Stimulated activated CD8-positive, alpha-beta memory T cell treated with anti-CD3 and anti-CD28 coated beads, Interleukin-15, amount 100 ng/mL, for 24 hours (primary cell): ENCODE measurements around the gene ARHGEF28.

Experiments used
- DNase-seq: peaks from one replicate; pipeline ENCODE4 v3.0.0-alpha.2; 2020; ENCODE audit warnings: low read depth

ARHGEF28 gene

GRCh38 chr5:73857446-73857845 lies 231.4 kb downstream of the ARHGEF28 start:
- no peak for DNase-seq

DNA sequence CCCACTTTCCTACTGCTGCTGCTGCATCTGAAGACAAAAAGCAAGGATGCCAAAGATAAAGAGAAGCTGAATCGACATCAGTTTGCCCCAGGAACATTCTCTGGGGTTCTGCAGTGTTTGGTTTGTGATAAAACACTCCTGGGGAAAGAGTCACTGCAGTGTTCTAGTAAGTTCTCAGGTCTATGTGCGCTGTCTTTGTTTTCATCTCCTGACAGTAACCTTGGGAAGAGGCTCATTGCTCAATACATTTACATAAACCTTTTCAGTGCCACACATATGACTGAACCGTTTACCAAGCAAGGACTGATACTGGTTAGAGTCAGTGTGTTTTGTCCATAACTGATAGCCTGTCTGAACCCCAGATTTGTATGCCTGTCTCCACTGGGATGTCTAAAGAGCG lies 232.1 kb downstream of the ARHGEF28 start:
- DNase-seq: no peak

DNA sequence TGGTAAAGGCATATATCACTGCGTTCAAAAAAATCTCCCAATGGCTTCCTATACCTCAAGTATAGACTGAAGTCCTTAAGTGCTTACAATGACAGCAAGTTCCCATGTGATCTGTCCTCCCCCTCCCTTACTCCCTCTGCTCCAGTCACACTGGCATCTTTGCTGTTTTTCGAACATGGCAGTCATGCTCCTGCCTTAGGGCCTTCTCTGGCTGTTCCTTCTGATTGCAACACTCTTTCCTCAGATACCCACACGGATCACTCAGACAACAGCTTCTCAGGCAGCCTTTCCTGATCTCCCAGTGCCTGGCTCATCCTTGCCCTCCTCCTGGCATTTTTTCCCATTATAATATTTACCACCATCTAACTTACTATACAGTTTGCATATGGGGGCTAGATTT lies 232.8 kb downstream of the ARHGEF28 start:
- DNase-seq: no peak

GRCh38 chr5:73859696-73860095 lies 233.7 kb downstream of the ARHGEF28 start:
- DNase-seq: no peak

DNA sequence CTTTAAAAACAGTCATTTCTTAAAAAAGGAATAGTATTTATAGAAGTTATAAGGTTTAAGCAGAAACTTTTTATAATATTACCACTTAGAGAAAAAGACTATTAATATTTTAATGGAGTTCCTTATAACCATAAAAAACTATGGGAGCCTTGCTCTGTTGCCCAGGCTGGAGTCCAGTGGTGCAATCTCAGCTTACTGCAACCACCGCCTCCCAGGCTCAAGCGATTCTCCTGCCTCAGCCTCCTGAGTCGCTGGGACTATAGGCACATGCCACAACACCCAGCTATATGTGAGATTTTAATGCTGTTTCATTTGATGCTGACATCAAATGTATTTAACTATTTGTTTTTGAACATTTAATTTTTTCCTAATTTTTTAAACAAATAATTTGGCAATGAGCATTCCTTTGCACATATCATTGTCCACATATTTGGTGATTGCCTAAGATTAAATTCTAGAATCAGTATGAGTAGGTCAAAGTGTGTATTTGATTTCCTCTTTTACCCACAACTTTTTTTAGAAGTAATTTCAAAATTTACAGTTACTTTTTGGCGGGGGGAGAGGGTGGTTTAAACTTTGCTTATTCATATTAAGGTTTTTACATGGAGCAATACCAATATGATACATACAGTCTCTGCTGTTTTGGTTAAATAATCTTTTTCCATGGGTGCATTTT lies 235.5 kb downstream of the ARHGEF28 start:
- no peak for DNase-seq

GRCh38 chr5:73862796-73863195 lies 236.8 kb downstream of the ARHGEF28 start:
- no peak for DNase-seq

- DNase-seq: no peak
Observed at GRCh38 chr5:73863876-73864275, 237.9 kb downstream of the ARHGEF28 start.

DNA sequence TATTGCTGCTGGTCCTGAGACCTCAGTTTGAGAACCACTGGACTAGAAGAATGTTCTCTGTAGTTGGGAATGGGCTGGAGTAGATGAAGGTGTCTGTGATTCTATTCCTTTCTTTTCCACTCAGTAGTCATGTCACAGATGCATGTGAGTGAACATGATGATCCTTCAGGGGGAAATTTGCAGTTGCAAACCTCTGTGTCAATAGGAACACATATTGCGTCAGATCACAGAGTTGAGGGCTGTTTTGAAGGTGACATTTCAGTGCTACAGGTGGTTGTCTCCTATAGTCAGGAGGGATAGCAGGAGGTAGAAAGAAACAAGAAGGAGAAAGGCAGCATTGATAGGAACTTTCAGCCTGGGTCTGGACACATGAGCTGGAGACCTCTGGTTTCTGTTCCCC lies 239.3 kb downstream of the ARHGEF28 start:
- DNase-seq: no peak

DNA sequence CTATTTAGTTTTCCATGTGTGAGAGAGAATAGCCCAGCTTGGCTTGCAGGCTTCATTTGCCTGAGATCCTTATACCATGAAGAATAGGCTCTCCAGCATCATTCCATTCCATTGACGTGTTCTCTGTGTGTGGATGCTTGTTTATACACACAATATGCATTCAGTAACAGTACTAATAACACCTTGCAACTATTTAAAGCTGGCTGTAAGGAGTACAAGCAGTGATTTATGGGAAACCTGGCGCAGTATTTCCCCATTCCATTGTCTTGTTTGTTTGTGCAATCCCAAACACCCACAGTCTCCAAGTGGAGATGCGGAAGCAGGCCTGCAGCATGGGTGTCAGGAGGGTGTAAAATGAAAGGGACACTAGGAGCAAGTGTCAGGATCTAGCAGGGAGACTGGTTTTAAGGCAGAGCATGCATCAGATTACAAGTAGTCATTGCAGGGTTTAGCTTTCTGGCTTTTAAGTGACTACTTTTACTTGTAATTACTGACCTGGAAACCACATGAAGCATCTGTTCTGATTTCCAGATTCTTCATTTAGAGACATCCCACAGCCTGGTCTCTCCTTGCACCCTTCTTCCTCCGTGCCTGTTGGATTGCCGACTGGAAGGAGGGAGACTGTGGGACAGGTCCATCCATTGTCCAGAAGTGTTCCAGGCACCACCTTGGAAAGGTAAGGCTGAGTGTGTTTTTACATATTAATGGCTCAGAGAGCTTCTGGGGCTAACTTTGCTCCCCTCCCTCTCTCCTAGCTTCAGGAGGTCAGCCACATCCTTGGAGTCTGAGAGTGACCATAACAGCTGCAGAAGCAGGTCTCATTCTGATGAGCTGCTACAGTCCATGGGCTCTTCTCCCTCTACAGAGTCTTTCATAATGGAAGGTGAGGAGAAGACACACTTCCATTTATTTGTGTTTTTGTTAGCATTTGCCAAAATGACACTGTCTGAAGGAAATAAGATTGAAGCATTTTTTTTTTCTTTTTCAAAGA lies 241.6 kb downstream of the ARHGEF28 start:
- no peak for DNase-seq

DNA sequence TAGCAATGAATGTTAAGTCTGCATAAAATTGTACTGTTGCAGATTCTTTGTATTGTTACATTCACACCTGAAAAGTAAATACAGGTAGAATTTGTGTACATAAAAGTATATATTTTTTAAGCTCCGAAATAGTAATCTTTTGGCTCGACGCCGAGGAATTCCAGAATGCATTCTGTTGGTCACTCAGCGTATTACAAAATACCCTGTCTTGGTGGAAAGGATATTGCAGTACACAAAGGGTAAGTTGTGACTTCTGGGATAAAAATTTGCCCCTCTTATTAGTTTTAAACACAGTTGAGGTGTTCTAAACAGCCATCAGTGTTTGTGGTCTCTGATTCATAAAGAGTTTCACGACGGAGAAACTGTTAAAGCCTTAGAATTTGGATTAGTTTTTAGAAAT lies 257.6 kb downstream of the ARHGEF28 start:
- no peak for DNase-seq

DNA sequence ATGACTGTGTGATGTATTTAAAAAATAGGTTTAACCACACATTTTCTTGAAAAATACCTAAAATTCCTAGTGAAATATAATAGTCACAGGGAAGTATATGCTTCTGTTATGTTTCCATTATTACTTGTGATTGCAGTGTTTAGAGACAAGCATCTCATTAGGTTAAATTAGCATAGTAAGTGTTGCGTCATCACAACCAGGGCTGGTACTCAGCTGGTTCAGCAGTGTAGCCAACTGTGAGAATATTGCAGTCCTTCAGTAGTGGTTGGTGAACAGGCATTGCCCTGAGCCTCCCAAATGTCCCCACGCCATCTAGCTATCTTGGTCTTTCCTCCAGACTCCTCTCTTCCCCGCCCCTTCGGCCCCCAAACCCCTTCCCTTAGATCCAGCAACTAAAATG lies 261.7 kb downstream of the ARHGEF28 start:
- no peak for DNase-seq

- DNase-seq: no peak
Observed at GRCh38 chr5:73890569-73890968, 264.6 kb downstream of the ARHGEF28 start.

DNA sequence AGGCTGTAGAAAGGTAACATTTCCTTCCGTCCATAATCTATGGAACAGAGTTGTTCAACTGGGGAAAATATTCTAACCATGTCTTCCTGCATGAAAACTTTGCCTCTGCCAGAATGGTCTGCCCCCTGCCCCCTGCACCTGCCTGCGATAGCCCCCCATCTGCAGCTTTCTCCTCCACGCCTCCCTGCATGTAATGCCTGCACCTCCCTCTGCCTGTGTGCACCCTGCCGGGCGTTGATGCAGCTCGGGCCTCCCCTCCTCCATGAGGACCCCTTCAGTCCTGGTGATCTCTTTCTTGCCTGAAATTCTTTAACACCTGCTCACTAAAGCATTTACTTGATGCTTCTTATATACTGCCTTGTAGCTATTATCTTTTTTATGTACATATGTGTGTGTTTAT lies 266.2 kb downstream of the ARHGEF28 start:
- no peak for DNase-seq

DNA sequence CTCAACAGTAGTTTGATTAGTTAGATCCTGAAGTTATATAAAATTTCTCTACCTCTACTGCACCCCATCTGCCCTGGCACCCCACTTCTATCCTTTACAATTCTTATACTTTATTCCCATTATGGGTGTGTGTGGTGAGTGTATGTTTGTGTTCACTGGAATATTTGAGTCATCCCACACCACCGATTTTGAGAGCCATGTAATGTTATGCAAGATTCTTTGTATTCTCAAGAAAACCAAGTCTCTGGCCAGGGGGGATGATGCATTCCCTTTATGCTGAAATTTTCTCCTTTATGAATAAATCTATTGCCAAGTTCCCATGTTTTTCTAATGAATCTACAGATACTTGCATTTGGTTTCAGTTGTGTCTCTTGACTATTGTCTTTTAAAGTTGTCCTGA lies 266.8 kb downstream of the ARHGEF28 start:
- no peak for DNase-seq

GRCh38 chr5:73893813-73894212 lies 267.8 kb downstream of the ARHGEF28 start:
- no peak for DNase-seq

DNA sequence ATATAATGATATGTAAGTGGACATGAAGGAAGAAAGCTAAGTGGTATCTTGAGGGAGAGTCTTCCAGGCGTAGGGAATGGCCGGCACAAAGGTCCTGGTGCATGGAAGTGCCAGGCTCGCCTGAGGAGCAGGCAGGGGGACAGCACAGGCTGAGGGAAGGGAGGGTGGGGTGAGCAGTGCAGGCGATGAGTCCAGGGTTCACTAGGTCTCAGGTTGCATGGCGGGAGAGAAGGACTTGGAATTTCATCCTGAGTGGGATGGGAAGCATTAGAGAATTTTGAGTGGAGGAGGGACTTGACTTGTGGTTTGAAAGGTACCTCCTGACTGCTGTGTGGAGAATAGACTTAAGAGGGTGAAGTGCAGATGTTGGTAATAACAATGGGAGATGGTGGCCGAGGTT lies 268.9 kb downstream of the ARHGEF28 start:
- no peak for DNase-seq

GRCh38 chr5:73895471-73895870 lies 269.5 kb downstream of the ARHGEF28 start:
- DNase-seq: no peak

DNA sequence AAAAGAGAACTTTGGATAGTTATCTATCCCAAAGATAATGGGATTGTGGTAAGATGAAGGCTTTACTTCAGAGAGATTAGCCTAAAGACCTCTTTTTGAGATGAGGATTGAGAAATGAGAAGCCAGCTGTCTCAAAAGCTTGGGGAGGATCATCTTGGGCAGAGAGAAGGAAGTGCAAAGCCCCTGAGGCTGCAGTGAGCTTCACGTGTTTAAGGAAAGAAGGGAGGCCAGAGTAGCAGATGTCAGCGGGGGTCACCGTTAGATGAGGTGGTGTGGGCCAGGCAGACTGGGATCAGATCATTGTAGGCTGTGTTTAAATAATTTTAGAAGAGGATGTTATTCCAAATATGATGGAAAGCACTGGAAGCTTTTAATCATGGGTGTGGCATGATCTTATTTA lies 270.1 kb downstream of the ARHGEF28 start:
- DNase-seq: no peak

GRCh38 chr5:73896668-73897067 lies 270.7 kb downstream of the ARHGEF28 start:
- DNase-seq: no peak

GRCh38 chr5:73897893-73898292 lies 271.9 kb downstream of the ARHGEF28 start:
- no peak for DNase-seq

DNA sequence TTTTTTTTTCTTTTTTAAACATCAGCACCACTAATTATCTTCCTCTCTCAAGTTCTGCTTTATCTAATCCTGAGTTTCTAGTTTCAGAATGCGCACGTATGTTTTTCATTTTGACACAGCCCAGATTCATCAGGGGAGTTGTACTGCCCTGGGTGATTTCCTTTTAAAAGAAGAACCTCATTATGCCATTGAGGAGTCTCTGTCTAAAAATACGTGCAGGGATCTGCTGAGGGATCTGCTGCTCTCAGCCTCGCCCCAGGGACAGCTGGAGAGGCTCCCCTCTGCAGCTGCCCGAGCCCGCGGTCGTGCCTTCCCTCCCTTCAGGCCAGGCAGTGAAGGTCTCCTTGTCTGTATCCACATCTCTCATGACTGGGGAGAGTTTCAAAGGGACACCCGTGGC lies 273.1 kb downstream of the ARHGEF28 start:
- DNase-seq: no peak

GRCh38 chr5:73899916-73900315 lies 273.9 kb downstream of the ARHGEF28 start:
- no peak for DNase-seq

DNA sequence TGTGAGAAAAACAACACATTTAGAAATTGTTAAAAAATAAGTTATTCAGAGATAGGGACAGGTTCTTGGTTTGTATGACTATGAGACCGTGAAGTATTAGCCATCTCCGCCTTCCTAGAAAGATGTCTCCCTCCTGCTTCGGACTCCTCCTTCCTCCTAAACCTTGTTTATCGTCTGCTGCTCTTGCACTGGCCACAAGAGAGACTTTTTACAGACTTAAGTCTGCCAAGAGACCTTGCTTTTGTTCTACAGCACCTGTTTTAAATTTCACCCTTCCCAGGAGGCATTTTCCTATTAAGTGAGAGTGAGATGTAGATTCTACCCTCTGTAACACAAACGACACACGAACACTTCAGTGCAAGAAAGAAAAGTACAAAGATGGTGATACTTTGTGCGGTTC lies 274.6 kb downstream of the ARHGEF28 start:
- no peak for DNase-seq
